Neural cell (in vitro differentiated cells): ENCODE measurements around the gene PBX4. TPM values are rescaled to one million over a fixed set of nuclear protein-coding genes. Genes with fewer than 3 reads are reported as not detected.
A peak's percentile ranks its signal among the peaks of the same experiment; 100 is the strongest.

Experiments used
- H2AFZ ChIP-seq: fragments of 200-600, 300-800 bp; sonication (generic), shearing (Covaris generic); 2 replicates; pipeline ENCODE4 v1.6.0; 2014; ENCODE audit warnings: low read depth, mild to moderate bottlenecking, antibody characterized with exemption, low read length, moderate library complexity
- H3F3A ChIP-seq: fragments of 200-600 bp; shearing (Covaris generic); 2 replicates; pipeline ENCODE4 v1.6.1; 2016; ENCODE audit warnings: mild to moderate bottlenecking, moderate library complexity, mixed read lengths, antibody characterized with exemption, low read length; ENCODE audit not compliant: insufficient read depth, poor library complexity, severe bottlenecking
- H3K27ac ChIP-seq: fragments of 200-600, 300-800 bp; sonication (generic), shearing (Covaris generic); 2 replicates; pipeline ENCODE4 v1.5.1; 2014; ENCODE audit warnings: mild to moderate bottlenecking, low read length, moderate library complexity
- H3K27me3 ChIP-seq: fragments of 300-800, 200-600 bp; sonication (generic), shearing (Covaris generic); 2 replicates; pipeline ENCODE4 v1.6.0; 2014; ENCODE audit warnings: mild to moderate bottlenecking, low read depth, low read length, moderate library complexity; ENCODE audit not compliant: insufficient read depth
- H3K36me3 ChIP-seq: fragments of 300-800, 200-600 bp; sonication (generic), shearing (Covaris generic); 2 replicates; pipeline ENCODE4 v1.5.1; 2014; ENCODE audit warnings: mild to moderate bottlenecking, antibody characterized with exemption, low read length, moderate library complexity; ENCODE audit not compliant: insufficient read depth
- H3K4me2 ChIP-seq: fragments of 300-800, 200-600 bp; sonication (generic), shearing (Covaris generic); 2 replicates; pipeline ENCODE4 v1.6.0; 2014; ENCODE audit warnings: mild to moderate bottlenecking, low read length
- H3K4me3 ChIP-seq: fragments of 300-800, 200-600 bp; sonication (generic), shearing (Covaris generic); 2 replicates; pipeline ENCODE4 v1.5.1; 2014; ENCODE audit warnings: mild to moderate bottlenecking, low read length, moderate library complexity
- H3K79me2 ChIP-seq: fragments of 200-600 bp; shearing (Covaris generic); replicated peaks from 2 replicates; pipeline ENCODE4 v1.6.0; 2014; ENCODE audit warnings: mild to moderate bottlenecking, low read length, moderate library complexity; ENCODE audit not compliant: insufficient read depth
- H3K9ac ChIP-seq: fragments of 300-800, 200-600 bp; sonication (generic), shearing (Covaris generic); 2 replicates; pipeline ENCODE4 v1.6.1; 2016; ENCODE audit warnings: mild to moderate bottlenecking, low read length, mixed read lengths
- H3K9me2 ChIP-seq: fragments of 200-600 bp; shearing (Covaris generic); 2 replicates; pipeline ENCODE4 v1.6.1; 2016; ENCODE audit warnings: mild to moderate bottlenecking, low read length, mixed read lengths; ENCODE audit not compliant: insufficient read depth
- H3K9me3 ChIP-seq: fragments of 200-600, 300-800 bp; sonication (generic), shearing (Covaris generic); 2 replicates; pipeline ENCODE4 v1.6.1; 2016; ENCODE audit warnings: mild to moderate bottlenecking, mixed run types, low read length, moderate library complexity, mixed read lengths
- H4K20me1 ChIP-seq: fragments of 200-600 bp; shearing (Covaris generic); 2 replicates; pipeline ENCODE4 v1.6.1; 2016; ENCODE audit warnings: mild to moderate bottlenecking, mixed run types; ENCODE audit not compliant: insufficient read depth
- EP300 ChIP-seq: fragments of 450-650 bp; conservative IDR thresholded peaks from 2 replicates; pipeline ENCODE4 v1.6.1; 2014; ENCODE audit warnings: antibody characterized with exemption, mild to moderate bottlenecking, moderate library complexity; ENCODE audit not compliant: poor library complexity, severe bottlenecking
- EZH2 ChIP-seq: fragments of 200-600, 300-800 bp; shearing (Covaris generic), sonication (generic); IDR thresholded peaks from 2 replicates; pipeline ENCODE4 v1.6.1; 2014; ENCODE audit warnings: antibody characterized with exemption, low read length, borderline replicate concordance, mild to moderate bottlenecking; ENCODE audit not compliant: insufficient read depth, poor library complexity, severe bottlenecking
- MXI1 ChIP-seq: fragments of 450-650 bp; conservative IDR thresholded peaks from 2 replicates; pipeline ENCODE4 v1.6.1; 2014; ENCODE audit warnings: antibody characterized with exemption, mild to moderate bottlenecking; ENCODE audit not compliant: poor library complexity, severe bottlenecking
- POLR2AphosphoS5 ChIP-seq: IDR thresholded peaks from 2 replicates; pipeline ENCODE4 v1.6.1; 2012
- RAD21 ChIP-seq: fragments of 450-650 bp; conservative IDR thresholded peaks from 2 replicates; pipeline ENCODE4 v1.6.1; 2014; ENCODE audit warnings: antibody characterized with exemption, mild to moderate bottlenecking, moderate library complexity
- SMC3 ChIP-seq: fragments of 450-650 bp; conservative IDR thresholded peaks from 2 replicates; pipeline ENCODE4 v1.6.1; 2014; ENCODE audit warnings: antibody characterized with exemption, mild to moderate bottlenecking, moderate library complexity; ENCODE audit not compliant: poor library complexity
- TAF1 ChIP-seq: IDR thresholded peaks from 2 replicates; pipeline ENCODE4 v1.6.1; 2012; ENCODE audit warnings: low read depth
- polyA plus RNA-seq: library from polyadenylated mRNA; depleted of rRNA; stranded (reverse); fragments of >200 nt; gene quantifications from 2 replicates; pipeline ENCODE4 v1.2.3, GENCODE V29; 2014
- TF ChIP-seq, protein P1 (sequence below): IDR thresholded peaks from 2 replicates; pipeline ENCODE4 v1.6.1; 2012; ENCODE audit warnings: borderline replicate concordance
- TF ChIP-seq, protein P2 (sequence below): fragments of 450-650 bp; IDR thresholded peaks from 2 replicates; pipeline ENCODE4 v1.5.1; 2014; ENCODE audit warnings: antibody characterized with exemption, mild to moderate bottlenecking, moderate library complexity; ENCODE audit not compliant: poor library complexity, severe bottlenecking

The PBX4 gene
- polyA plus RNA-seq, 1 donor from 2014 or later, result 7.5 TPM

DNA sequence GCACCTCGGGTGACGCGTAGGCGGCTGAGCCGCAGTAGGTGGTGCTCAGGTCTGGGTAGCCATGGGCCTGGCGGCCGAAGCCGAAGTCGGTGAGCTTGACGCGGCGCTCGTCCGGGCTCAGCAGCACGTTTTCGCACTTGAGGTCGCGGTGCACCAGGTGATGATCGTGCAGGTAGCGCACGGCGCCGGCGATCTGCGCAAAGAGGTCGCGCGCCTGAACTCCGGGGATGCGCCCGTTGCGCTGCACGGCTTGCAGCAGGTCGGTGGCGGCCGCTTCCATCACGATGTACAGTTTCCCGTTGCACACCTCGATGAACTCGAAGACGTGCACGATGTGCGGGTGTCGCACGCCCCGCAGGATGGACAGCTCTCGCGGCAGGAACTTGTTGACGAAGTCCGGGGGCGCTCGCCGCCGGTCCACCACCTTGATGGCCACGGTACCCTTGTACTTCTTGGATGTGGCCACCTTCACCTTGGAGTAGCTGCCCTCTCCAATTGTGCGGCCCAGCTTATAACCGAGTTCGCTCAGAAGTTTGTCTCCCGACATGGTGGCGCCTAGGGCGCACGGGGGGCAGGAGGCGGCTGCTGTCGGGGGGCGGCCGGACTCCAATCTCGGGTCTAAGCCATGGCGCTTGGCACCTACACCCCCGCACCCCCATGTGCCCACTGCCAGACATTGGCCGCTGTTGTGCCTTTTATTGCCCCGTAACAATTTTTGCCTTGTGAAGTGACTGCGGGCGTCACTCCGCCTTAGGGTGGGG is 103.4 kb downstream of the PBX4 start, which contains the start of gene TSSK6:
TSSK6 (minus strand) TSS at position 668 of the 761 bp plus-strand sequence; CDS start at position 547, 121 bp downstream.
- Histone ChIP-seq H3K27ac (peak within 1 kb of the TSS; percentile 74), H3F3A (no peaks in the 10 kb centered on the region), H3K27me3 (no peaks in the 10 kb centered on the region), H3K9me3 (no peaks in the 10 kb centered on the region), H3K9me2 (no peaks in the 10 kb centered on the region), H3K4me2 (peak within 1 kb of the TSS; percentile 95), H3K4me3 (peak within 1 kb of the TSS; percentile 86), H3K36me3 (no peaks in the 10 kb centered on the region), H4K20me1 (no peaks in the 10 kb centered on the region), H3K79me2 (peaks cover 23% of the 10 kb centered on the region), H2AFZ (peak within 1 kb of the TSS; percentile 69), H3K9ac (peak within 1 kb of the TSS; percentile 81)
- TF ChIP-seq SMC3 (no peak), EZH2 (no peak), TAF1 (no peak)

- Histone ChIP-seq H3K4me3 (no peak overlapping the region), H3K9ac (no peak overlapping the region), H3K27me3 (no peaks in the 10 kb centered on the region), H3K9me2 (no peaks in the 10 kb centered on the region), H3K36me3 (no peaks in the 10 kb centered on the region), H3K9me3 (no peaks in the 10 kb centered on the region), H4K20me1 (no peaks in the 10 kb centered on the region), H3F3A (no peaks in the 10 kb centered on the region), H3K79me2 (peaks cover 22% of the 10 kb centered on the region), H3K27ac (no peak overlapping the region), H3K4me2 (no peak overlapping the region), H2AFZ (no peak overlapping the region)
- no peak for TF ChIP-seq EP300
- TF ChIP-seq TAF1, result no peak
- no peak for TF ChIP-seq EZH2
- TF ChIP-seq SMC3, result no peak
- TF ChIP-seq, protein P1, sequence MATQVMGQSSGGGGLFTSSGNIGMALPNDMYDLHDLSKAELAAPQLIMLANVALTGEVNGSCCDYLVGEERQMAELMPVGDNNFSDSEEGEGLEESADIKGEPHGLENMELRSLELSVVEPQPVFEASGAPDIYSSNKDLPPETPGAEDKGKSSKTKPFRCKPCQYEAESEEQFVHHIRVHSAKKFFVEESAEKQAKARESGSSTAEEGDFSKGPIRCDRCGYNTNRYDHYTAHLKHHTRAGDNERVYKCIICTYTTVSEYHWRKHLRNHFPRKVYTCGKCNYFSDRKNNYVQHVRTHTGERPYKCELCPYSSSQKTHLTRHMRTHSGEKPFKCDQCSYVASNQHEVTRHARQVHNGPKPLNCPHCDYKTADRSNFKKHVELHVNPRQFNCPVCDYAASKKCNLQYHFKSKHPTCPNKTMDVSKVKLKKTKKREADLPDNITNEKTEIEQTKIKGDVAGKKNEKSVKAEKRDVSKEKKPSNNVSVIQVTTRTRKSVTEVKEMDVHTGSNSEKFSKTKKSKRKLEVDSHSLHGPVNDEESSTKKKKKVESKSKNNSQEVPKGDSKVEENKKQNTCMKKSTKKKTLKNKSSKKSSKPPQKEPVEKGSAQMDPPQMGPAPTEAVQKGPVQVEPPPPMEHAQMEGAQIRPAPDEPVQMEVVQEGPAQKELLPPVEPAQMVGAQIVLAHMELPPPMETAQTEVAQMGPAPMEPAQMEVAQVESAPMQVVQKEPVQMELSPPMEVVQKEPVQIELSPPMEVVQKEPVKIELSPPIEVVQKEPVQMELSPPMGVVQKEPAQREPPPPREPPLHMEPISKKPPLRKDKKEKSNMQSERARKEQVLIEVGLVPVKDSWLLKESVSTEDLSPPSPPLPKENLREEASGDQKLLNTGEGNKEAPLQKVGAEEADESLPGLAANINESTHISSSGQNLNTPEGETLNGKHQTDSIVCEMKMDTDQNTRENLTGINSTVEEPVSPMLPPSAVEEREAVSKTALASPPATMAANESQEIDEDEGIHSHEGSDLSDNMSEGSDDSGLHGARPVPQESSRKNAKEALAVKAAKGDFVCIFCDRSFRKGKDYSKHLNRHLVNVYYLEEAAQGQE, result no peak
- no peak for TF ChIP-seq RAD21
- TF ChIP-seq, protein P2, sequence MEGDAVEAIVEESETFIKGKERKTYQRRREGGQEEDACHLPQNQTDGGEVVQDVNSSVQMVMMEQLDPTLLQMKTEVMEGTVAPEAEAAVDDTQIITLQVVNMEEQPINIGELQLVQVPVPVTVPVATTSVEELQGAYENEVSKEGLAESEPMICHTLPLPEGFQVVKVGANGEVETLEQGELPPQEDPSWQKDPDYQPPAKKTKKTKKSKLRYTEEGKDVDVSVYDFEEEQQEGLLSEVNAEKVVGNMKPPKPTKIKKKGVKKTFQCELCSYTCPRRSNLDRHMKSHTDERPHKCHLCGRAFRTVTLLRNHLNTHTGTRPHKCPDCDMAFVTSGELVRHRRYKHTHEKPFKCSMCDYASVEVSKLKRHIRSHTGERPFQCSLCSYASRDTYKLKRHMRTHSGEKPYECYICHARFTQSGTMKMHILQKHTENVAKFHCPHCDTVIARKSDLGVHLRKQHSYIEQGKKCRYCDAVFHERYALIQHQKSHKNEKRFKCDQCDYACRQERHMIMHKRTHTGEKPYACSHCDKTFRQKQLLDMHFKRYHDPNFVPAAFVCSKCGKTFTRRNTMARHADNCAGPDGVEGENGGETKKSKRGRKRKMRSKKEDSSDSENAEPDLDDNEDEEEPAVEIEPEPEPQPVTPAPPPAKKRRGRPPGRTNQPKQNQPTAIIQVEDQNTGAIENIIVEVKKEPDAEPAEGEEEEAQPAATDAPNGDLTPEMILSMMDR, result no peak
- no peak for TF ChIP-seq POLR2AphosphoS5
- no peak for TF ChIP-seq MXI1
Observed at GRCh38 chr19:19514215-19514657, 104.3 kb downstream of the PBX4 start.
